ENCODE data around the gene GNAO1.

- no peak for TF ChIP-seq CTCF (IDR thresholded peaks at IDR 0.05)
- no peak for TF ChIP-seq EZH2 (IDR thresholded peaks at IDR 0.05; ENCODE audit: borderline replicate concordance, insufficient read depth, low read depth, low read length, poor library complexity, severe bottlenecking)
Measured at GRCh38 chr16:56211435-56211981, 20.2 kb downstream of the GNAO1 start.

Measured in B cell (primary cell).